NB4 (cell line): ENCODE measurements around the gene ZMPSTE24.
A peak's percentile ranks its signal among the peaks of the same experiment; 100 is the strongest.

Experiments
- DNase-seq: peaks from one replicate; pipeline ENCODE4 v3.0.0; 2010; ENCODE audit warnings: low read depth
- H3K4me3 ChIP-seq: one replicate; pipeline ENCODE4 v1.5.1; 2011; ENCODE audit warnings: mild to moderate bottlenecking, low read depth, low read length, moderate library complexity
- MYC ChIP-seq: IDR thresholded peaks from 2 replicates; pipeline ENCODE4 v1.6.1; 2011; ENCODE audit warnings: low read depth, low read length
- POLR2A ChIP-seq: IDR thresholded peaks from 2 replicates; pipeline ENCODE4 v1.6.1; 2011; ENCODE audit warnings: mild to moderate bottlenecking; ENCODE audit not compliant: insufficient read length; ENCODE audit errors: extremely low read depth
- TF ChIP-seq, protein P1 (sequence below): IDR thresholded peaks from 2 replicates; pipeline ENCODE4 v1.6.1; 2011; ENCODE audit warnings: low read depth, low read length
- TF ChIP-seq, protein P2 (sequence below): IDR thresholded peaks from one replicate; pipeline ENCODE4 v1.5.1; 2012; ENCODE audit warnings: low read depth, low read length

Gene ZMPSTE24

GRCh38 chr1:40312238-40313205 lies 54.5 kb downstream of the ZMPSTE24 start:
- DNase-seq, result peak; percentile 75
- TF ChIP-seq, protein P1, sequence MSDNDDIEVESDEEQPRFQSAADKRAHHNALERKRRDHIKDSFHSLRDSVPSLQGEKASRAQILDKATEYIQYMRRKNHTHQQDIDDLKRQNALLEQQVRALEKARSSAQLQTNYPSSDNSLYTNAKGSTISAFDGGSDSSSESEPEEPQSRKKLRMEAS, result no peak
- TF ChIP-seq, protein P2, sequence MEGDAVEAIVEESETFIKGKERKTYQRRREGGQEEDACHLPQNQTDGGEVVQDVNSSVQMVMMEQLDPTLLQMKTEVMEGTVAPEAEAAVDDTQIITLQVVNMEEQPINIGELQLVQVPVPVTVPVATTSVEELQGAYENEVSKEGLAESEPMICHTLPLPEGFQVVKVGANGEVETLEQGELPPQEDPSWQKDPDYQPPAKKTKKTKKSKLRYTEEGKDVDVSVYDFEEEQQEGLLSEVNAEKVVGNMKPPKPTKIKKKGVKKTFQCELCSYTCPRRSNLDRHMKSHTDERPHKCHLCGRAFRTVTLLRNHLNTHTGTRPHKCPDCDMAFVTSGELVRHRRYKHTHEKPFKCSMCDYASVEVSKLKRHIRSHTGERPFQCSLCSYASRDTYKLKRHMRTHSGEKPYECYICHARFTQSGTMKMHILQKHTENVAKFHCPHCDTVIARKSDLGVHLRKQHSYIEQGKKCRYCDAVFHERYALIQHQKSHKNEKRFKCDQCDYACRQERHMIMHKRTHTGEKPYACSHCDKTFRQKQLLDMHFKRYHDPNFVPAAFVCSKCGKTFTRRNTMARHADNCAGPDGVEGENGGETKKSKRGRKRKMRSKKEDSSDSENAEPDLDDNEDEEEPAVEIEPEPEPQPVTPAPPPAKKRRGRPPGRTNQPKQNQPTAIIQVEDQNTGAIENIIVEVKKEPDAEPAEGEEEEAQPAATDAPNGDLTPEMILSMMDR, result no peak
- TF ChIP-seq POLR2A (no peak), MYC (no peak)
- H3K4me3 ChIP-seq, result no peak overlapping the region

- no peak overlapping the region for H3K4me3 ChIP-seq
- TF ChIP-seq, protein P1, result no peak; the same call in 1 of the 2 replicates
- TF ChIP-seq, protein P2, result no peak
- TF ChIP-seq POLR2A (no peak), MYC (no peak)
- peak; percentile 88 for DNase-seq
These were observed 55.4 kb downstream of the ZMPSTE24 start for GRCh38 chr1:40313329-40313957.

DNA sequence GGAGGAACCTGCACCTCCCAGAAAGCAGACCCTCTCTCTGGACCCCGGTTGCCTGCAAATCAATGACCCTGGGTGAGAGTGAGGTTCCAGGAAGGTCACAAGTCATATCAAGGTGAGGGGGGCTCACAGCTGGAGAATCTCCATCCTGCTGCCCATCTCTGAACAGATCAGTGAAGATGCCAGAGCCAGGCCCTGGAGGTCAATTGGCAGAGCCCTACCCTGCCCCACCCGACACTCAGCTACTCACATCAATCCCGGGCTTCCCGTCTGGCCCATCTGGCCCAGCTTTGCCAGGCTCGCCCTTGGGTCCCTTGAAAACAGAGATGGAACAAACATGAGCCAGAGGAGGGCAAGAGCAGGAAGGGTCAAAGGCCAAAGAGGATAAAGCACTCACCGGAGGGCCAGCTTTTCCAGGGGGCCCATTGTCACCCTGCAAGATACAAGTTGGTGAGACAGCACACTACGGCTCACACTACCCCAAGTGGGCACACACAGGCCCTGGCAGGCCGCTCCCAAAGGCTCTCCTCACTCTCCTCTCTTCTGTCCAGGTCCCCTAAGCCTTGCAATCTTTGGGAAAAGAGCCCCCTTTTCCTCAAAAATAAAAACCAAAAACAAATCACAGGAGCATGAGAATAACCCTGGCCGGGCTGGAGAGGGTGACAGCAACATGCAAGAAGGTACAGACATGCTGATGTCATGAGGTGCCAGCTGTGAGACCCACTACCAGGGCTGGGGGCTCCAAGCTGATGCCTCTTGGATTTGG lies 56.1 kb downstream of the ZMPSTE24 start:
- no peak for DNase-seq
- TF ChIP-seq, protein P1, result no peak
- TF ChIP-seq POLR2A (no peak), MYC (no peak)
- TF ChIP-seq, protein P2, result no peak
- no peak overlapping the region for H3K4me3 ChIP-seq

DNA sequence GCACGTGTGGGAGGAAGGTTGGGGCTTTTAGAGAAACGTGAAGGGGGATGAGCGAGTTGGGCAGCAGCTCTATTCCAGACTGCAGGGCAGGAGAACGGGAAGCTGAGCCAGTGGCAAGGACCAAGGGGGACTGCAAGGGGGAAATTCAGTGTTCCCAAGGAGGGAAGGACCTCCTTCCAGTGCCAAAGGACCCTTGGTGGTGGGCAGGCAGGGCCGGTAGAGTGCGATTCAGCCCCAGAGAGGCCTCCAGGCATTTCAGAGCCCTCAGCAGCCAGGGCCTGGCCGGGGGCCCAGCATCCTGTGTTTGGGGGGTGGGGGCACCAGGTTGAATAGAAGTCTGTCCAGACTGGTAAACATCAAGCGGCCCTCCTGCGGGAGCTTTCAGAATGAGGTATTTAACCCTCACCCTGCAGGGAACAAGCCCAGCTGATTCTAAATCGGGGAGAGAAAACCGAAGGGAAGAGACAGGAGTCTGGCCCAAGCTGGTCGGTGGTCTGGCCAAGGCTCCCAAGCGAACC lies 56.7 kb downstream of the ZMPSTE24 start:
- no peak overlapping the region for H3K4me3 ChIP-seq
- TF ChIP-seq, protein P2, result no peak
- TF ChIP-seq MYC, result no peak
- TF ChIP-seq, protein P1, result no peak
- no peak for TF ChIP-seq POLR2A
- DNase-seq, result no peak

DNA sequence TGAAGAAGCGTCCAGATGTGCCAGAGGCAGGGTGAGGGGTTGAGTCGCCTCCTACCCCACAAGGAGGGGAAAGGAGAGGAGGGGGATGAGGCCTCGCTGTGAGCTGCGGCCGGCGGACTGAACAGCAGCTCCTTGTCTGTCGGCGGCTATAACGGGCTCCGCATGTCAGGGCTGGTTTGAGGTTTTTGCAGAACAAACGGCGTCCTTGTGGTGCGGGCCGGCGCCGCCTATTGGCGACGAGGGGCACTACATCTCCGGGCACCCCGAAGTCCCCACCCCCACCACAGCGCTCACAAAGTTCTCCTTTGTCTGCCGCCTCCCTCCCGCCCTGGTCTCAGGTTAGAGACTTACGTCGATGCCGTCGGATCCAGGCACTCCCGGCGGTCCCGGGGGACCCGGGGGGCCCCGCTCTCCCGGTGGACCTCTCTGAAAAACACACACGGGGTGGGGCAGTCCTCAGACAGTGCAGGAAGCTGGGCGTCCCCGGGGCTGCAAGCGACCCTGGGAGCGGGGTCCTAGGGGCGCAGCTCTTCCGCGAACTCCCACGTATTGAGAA lies 57.3 kb downstream of the ZMPSTE24 start:
- peak; percentile 92 for DNase-seq
- TF ChIP-seq MYC (peak; percentile 85), POLR2A (peak; percentile 39)
- TF ChIP-seq, protein P2, result peak; percentile 70
- TF ChIP-seq, protein P1, result peak; percentile 76
- no peak overlapping the region for H3K4me3 ChIP-seq
